H4 (cell line): ENCODE data around the gene GATD1. TPM values are rescaled to one million over a fixed set of nuclear protein-coding genes. Genes with fewer than 3 reads are reported as not detected.

Source experiments
- DNase-seq: peaks from one replicate; pipeline ENCODE4 v3.0.0-alpha.2; 2015; ENCODE audit warnings: low spot score
- total RNA-seq: library from RNA; depleted of rRNA; stranded (reverse); fragments of >200 nt; shearing (Covaris generic); gene quantifications from 2 replicates; pipeline ENCODE4 v1.2.3, GENCODE V29; 2014

GATD1 gene
- total RNA-seq, 1 experiment from 2014 or later: 15.5 TPM

DNA sequence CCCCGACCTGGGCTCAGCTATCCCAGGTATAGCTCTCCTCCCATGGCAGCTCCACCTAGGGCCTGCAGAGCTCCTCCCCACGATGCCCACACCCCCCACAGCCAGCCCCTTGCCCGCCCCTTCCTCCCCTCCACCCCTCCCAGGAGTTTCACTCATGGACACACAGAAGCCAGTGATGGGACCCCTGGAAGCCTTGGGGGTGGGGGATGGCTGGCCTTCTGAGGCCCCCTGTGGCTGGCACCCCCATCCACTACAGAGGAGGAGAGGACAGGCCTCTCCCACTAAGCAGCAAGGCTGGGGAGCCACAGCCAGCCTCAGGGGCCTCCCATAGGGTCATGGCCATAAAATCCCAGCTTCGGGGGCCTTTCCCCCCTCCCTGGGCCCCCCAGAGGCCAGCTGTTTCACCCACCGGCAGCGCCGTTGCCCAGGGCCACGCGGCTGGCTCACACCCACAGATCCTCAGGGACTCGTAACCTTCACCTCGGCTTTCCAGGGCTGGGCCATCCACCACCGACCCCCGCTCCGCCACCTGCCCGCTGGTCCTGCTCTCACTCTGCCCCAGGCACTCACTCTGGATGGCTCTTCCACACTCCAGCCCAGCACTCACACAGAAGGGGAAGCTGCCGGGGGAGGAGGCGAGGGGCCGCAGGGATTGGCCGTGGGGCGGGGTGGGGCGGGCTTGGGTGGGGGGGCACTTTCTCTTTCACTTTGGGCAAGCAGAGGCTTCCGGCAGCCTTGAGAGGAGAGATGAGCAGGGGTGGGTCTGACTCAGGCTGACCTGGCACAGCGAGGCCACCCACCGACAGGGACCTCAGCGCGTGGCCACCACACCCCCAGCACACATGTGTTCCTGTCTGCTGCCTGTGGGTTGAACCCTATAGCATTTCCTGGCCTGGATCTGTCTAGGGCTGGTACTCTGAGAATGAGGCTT, 18.6 kb upstream of the GATD1 start:
- DNase-seq: peak; percentile 89

DNA sequence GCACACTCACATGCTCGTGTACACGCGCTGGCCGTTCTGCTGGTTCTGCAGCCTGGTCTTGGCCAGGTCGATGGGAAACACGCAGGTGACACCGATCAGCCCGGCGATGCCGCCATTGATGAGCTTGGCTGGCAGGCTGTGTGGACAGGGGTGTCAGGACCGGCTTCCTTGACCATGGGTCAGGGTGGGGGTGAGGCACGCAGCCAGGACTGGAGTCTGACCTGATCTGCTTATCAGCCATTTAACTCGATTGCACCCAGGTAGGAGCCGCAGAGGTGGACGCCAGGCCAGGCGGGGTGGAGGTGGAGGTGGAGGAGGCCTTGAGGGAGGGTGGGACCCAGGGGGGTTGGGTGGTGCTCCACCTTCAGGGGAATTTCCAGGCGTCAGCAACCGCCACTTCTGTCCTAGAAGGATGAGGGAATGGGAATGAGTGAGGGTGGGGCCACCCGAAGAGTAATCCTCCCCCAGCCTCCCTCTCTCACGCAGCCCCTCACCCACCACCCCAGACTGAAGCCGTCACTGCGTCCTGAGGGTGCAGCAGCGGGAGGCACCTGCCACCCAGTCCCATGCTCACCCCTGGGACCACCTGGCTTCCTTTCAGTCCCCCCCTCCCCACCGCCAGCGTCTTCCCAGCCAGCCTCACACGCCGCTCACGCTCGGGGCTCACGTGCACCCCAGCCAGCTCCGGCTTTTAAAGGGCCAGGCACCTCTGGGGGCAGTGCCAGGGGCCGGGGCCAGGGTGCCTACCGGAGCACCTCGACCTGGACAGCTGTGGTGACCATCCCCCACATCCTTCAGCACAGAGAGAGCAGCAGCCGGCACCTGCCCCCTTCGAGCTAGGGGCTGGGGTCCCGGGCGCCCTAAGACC, 17.7 kb upstream of the GATD1 start:
- no peak for DNase-seq

DNA sequence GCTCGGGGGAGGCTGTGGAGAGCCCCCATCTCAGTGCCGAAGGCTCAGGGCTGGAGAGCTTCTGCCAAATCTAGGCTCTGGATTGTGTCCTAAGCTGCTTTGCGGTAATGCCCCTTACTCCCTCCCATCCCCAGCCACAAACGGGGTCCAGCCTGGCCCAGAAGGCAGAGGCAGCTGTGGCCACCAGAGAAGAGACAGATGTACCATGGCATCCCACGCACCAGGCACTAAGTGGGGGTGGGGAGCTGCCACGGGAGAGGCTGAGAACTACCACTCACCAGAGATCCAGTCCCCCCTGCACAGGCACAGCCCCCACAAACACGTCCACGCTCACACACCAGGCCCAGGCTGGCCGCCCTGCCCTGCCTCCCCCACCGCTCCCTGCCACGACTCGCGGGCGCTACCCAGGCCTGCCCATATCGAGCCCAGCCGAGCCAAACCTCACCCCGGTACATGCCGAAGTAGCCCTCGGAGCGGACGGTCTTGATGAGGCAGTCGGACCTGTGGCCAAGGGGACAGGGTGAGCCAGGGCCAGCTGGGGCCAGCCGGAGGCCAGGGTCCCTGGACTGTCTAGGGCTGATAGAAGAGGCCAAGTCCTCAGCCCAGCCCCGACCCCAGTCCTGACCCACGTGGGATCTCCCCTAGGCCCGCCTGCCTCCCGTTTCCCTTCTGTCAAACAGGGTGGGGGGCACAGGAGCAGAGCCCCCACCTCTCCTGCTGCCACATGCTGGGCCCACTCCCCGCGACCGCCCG, 16.9 kb upstream of the GATD1 start:
- no peak for DNase-seq

DNA sequence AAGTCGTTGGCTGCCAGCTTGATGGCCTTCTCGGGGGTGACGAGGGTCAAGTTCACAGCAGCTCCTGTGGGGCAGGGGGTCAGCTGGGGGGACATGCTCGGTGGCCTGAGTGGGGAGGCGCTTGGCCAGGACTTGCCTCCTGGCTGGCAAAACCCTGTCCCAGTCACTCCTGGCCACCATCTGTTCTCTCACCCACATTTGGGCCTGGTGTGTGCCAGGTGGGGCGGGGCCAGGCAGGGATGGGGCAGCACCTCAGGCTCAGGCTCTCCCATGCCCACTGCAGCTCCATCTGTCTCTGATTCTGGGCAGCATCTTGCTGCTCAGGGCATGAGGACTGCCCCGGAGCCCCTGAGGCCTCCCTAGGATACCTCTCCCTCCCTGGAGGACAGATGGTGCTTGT, 16.3 kb upstream of the GATD1 start:
- no peak for DNase-seq

DNA sequence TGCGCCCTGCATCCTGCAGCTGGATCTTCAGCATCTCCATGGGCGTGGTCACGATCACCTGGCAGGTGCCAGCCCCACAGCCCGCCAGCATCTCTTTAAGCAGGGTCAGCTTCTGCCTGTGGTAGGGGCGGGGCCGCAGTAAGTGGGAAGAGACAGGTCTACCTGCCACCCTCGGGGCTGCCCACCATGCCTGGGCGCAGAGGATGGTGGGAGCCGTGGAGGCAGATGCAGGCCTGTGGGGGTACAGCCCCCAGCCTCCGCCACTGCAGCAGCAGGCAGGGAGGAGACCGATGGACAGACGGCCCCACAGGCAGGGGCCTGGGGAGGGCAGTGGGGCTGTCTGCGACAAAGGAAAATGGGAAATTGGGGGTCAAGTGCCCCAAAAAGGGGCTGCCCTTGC, 15.6 kb upstream of the GATD1 start:
- DNase-seq: no peak

DNA sequence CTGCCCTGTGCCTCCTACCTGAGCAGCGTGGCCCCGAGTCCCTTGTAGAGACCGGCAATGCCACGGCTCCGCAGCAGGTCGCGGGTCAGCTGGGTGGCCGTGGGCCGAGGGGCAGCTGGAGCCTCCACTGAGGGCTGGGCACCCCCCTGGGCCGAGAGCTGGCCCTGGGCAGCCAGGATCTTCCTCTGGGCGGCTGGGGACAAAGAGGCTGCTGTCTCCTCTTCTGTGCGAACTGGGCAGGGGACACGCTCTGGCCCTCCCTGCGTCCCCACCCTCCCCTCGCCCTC, 15.2 kb upstream of the GATD1 start:
- no peak for DNase-seq

DNA sequence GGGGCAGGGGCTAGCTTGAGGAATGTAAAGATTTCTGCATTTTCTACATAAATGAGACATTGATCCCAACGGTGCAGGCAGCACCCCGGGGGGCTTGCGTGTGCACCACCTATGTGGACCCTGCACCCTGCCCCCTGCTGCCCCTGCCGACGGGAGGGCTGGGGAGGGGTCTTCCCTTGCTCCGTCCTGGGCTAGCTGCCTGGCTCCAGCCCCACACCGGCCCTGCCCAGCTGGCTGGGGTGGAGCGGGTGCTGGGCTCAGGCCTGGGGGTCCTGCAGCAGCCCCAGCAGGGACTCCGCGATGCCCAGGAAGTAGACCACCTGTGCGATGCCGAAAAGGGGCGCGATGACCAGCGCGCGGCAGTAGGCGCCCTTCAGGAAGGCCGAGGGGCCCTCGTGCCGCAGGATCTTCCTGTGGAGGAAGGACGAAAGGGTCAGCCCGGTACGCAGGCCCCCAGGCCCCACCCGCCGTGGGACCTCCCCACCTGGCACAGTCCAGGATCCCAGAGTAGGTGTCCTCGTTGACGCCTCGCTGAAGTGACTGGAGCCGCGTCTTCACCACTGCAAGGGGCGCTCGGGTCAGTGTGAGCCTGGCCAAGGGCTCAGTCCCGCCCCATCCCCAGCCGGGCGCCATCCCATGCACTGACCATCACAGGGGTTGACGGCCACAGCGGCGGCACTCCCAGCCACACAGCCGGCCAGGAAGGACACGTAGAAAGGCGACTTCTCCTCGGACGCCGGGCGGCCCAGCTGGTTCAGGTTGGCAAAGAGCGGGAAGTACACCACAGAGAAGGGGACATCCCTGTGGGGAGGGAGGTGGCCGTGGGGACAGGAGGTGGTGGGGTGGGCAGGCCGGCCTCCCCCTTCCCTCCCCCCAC, 14.6 kb upstream of the GATD1 start:
- no peak for DNase-seq

DNA sequence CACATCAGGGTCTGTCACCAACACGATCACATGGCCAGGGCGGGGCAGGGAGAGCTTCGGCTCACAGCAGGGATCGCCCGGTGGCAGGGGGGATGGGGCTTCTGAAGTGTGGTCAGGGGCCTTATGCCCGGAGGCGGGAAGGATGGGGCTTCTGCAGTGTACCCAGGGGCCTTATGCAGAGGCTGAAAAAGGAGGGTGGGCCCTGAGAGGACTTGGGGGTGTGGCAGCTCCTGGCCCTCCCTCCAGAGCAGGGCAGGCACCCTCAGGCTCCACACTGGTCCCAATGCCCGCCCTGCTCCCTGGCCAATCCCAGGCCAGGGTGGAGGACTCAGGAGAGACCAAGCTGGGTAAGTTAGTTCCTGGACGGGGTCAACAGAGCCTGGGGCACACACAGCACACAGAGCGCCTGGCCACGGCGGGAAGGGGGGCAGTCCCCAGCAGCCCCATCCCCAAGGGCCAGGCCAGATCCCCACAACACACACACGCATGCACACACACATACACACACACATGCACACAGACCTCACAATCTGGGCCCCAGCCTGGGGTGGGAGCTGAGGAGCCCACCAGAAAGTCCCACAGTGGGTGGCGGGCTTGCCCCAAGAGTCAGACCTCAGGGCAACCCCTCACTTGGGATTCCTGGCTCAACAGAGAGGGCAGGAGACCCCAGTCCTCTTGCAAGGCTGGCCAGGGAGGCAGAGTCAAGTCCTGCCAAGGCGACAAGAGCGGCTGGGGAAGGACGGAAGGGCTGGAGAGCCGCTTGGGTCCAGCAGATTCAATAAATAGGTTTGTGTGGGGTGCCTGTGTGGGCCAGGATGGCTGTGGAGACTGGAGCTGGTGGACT, 13.7 kb upstream of the GATD1 start:
- DNase-seq: no peak

DNA sequence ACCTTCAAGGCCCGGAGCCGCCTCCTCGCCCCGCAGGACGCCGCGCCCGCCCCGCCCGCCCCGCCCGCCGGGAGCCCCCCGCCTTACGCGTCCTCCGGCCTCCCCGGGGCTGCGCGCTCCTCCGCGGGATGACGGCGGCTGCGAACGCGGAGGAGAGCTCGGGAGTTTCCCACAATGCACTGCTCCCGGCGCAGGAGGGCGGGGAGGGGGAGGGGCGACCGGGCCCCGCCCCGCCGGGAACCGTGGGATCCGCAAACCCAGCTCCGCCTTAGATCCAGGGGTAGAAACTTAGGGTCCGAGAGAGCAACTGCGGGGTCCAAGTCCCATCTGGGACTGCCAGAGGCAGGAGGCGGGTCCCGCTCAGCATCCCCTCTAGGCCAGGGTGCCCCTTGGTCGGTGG, 12.7 kb upstream of the GATD1 start, which contains the start of gene CEND1:
CEND1 (minus strand) TSS at position 148 of the 400 bp plus-strand sequence. CDS start 1,514 bp downstream, outside the sequence.
- DNase-seq: no peak

DNA sequence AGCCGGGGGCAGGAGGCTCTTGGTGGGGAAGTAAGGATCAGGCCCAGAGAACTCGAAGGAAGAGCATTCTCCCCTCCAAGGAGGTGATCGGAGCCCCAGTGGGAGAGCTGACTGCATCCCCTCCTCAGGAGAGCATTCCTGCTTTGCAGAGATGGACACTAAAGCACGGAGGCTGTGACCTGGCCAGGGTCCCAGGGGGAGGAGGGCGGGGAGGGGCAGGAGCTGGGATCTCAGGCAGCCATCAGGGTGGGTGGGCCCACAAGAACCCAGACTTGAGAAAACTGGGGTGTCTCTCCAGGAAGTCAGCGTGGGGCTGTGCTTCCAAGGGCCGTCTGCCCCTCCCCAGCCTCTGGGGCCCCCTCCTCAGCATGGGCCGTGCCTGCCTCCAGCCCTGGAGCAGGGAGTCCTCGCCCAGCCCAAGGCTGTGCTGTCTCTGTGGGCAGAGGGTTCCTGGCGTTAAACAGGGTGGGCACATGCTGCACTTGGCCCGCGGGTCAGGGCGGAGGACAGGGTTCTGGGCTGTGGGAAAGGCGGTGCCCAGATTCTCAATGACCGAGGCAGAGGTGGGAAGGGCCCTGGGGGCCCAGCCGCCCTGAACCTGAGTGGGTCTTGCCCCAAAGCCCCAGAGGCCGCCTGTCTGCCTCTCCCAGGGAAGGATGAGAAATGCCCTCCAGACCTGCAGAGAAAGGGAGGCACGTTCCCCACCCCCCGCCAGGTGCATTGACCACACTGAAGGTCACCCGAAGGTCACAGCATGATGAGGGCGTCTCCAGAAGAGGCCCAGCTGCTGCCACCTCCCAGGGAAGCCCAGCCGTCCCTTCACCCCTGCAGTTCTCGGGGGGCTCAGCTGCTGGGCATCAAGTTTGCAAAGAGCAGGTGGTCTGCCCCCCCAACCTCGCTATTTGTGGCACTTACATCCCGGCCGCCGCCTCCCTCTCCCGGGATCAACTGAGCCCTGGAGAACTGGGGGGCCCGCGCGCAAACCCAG, 12.0 kb upstream of the GATD1 start:
- DNase-seq: no peak

DNA sequence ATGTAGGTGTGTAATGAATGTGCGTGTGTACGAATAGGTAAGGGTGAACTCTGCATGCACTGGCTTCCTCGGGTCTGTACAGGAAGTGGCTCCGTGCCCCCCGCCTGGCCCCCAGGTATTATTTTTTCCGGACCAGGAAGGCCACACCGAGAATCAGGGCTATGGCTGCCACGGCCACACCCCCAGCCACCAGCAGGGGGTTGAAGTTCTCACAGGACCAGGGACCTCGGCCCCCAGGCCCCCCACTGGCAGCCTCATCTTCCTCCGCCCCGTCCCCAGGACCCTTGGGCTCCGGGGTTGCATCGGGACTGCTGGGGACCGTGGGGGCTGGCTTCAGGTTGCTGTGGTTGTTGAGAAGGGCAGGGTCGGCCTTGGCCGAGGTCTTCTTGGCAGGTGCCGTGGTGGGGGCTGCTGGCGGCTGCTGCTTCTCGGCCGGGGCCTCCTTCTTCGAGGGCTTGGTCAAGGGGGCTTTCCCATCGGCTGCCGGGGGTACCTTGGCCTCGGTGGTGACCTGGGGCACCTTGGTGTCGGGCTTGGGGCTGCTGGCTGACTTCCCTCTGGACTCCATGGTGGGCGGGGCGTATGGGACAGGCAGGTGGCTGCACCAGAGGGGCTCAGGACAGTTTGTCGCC, 10.8 kb upstream of the GATD1 start:
- no peak for DNase-seq

DNA sequence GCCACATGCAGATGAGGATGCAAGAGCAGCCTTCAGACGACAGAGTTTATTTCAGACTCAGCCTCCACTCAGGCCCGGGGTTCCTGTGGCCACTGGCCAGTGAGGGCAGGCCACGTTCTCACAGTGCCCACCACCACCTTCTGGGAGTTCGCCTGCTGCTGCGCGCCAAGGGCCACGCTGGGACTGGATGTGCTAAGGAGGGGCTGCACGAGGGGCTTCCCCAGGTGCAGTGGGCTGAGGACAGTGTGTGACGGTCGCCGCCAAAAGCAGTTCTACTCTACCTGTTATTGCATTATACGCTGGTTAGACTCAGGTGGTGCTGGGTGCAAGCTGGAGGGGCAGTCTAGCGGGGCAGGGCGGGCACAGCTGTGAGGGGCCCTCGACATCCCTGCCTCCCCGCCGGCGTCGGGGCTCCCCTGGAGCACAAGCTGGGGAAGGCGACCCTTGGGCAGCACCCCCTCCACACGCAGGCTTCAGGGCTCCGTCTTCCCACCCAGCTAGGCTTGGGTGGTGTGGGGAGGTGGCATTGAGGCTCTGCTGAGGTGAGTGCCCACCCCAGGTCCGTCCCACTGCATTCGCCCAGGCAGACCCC, 9.9 kb upstream of the GATD1 start:
- DNase-seq: no peak

DNA sequence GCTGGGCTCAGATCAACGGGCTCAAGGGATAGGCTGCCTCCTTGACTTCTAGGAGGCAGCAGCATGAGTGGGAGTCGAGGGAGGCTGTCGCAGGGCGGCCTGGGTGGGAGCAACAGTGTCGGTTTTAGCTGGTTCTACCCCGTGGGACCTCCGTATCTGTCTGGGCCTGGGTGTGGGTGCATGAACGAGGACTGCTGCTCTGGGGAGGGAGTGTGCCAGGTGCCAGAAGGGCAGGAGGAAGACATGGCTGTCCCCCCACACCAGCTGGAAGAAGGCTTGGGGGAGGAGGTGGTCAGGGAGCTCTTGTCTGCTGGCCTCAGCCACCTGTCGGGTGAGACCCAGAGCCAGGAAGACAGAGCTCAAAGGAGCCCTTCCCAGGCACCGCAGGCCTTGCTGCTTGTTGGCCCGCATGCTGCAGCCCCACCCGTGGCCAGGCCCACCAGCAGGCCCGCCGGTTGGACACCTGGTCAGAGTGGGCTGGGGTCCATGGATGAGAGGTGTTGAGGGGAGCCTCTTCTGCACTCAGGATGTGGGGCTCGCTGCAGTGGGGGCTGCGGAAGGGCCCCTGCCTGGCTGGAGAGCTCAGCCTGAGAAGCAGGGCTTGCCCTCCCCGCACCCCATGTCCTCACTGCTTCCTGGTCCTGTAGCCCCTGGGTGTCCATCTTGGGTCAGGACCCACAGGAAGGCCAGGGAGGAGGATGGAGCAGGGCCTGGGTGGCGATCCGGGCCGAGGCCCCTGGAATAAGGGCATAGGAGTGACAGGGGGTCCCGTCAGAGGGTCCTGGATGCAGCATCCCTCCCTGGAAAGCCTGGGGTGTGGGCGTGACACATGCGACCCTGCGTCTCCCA, 9.2 kb upstream of the GATD1 start:
- DNase-seq: no peak

DNA sequence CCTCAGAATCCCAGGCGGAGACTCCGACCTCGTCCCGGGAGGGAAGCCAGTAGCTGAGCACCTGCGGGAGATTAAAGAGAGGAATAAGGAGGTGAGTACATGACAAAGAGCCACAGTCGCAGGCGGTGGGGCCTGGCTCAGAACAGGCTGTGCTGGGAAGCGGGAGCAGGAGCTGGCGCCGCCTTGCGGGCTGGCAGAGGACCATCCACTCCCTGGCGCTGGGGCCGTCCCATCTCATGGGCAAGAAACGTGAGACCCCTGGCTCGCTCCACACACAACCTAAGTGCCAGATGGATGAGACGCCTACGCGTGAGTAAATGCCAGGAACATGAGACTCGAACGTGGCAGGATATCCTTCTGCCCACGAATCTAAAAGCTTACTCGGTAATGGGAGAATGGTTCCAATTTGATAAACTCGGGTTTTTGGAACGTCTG, 6.3 kb upstream of the GATD1 start:
- no peak for DNase-seq

DNA sequence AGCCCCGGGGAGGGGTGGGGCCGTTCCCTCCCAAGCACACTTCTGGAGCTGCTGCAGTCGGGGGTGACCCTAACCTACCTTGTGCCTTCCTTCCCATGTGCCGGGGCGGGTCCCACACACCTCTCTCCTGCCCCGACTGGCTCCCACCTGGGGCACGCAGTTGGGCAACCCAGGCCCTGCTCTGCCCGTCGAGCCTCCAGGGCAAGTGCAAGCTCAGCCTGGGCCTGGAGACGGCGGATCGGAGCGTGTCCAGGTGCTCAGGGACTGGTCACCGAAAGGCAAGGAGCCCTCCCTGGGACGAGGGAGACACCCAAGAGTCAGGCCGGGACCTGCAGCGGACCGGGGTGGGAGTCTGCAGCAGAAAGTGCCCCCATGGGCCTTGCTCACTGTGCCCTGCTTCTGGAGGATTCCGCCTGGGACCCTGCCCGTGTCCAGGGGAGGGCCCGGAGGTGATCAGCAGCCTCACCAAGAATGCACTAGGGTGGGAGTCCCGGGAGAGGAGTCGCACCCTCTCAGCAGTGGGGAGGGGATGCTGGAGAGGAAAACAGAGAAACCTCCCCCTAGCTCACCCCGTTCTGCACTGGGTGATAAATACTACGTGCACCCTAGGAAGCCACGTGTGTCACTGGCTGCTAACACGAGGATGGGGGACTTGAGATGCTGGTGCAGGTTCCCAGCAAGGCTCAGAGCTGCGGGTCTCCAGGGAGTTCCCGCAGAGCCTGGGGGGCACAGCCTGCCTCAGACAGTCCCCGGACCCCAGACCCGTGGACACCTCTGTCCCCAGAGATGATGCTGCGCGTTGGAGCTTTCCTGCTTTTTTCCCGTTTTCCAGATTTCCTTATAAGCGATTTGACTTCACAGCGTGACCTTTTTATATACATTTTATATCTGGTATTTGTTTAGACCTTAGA, 5.2 kb upstream of the GATD1 start:
- DNase-seq: no peak

DNA sequence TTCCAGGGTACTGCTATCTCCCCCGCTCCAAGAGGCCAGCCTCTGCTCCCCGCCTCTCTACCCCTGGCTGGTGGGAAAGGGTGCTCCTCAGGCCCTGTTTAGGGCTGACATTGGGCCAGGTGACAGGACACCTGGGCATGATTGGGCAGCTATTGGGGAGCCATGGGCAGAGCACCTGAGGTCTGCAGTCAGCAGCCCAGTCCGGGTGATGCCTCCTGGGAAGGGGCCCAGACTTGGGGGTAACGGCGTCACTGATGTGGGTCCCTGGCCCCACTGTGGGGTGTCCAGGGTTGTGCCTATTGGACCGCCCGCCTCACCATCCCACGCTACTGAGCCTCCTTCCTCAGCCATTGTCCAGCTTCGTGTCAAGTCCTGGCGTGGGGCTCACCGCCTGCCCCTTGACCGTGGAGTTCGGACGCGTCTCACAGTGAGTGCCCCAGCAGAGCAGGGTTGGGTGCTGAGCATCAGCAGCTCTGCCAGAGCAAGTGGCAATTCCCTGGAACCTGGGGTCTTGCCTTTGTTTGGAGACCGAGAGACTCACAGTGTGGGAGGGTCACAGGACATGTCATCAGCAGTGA, 2.8 kb upstream of the GATD1 start:
- no peak for DNase-seq
